ENCODE data around the gene CAMTA1.

CAMTA1 gene

GRCh38 chr1:7805460-7805859 is 1020.2 kb downstream of the CAMTA1 start:
- POLR2A ChIA-PET, result no interaction called here
- TF ChIP-seq NFRKB (IDR thresholded peaks at IDR 0.05) (no peak), CTBP1 (IDR thresholded peaks at IDR 0.05; ENCODE audit: borderline replicate concordance) (no peak), SP1 (IDR thresholded peaks at IDR 0.05) (no peak), BHLHE40 (IDR thresholded peaks at IDR 0.05; ENCODE audit: borderline replicate concordance) (no peak), FOXM1 (IDR thresholded peaks at IDR 0.05; ENCODE audit: borderline replicate concordance) (no peak), ELF4 (IDR thresholded peaks at IDR 0.05) (no peak), LEF1 (IDR thresholded peaks at IDR 0.05; ENCODE audit: borderline replicate concordance) (no peak), HDGF (IDR thresholded peaks at IDR 0.05; ENCODE audit: borderline replicate concordance) (no peak), FOXK2 (IDR thresholded peaks at IDR 0.05) (no peak), L3MBTL2 (conservative IDR thresholded peaks at IDR 0.05) (no peak), SUZ12 (IDR thresholded peaks at IDR 0.05) (no peak), TARDBP (IDR thresholded peaks at IDR 0.05) (no peak), ARNT (IDR thresholded peaks at IDR 0.05) (no peak), FOXA1 (IDR thresholded peaks at IDR 0.05) (no peak), ZNF384 (IDR thresholded peaks at IDR 0.05) (no peak)
- TF ChIP-seq, protein P1, sequence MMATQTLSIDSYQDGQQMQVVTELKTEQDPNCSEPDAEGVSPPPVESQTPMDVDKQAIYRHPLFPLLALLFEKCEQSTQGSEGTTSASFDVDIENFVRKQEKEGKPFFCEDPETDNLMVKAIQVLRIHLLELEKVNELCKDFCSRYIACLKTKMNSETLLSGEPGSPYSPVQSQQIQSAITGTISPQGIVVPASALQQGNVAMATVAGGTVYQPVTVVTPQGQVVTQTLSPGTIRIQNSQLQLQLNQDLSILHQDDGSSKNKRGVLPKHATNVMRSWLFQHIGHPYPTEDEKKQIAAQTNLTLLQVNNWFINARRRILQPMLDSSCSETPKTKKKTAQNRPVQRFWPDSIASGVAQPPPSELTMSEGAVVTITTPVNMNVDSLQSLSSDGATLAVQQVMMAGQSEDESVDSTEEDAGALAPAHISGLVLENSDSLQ (IDR thresholded peaks at IDR 0.05), result no peak
- CTCF ChIA-PET, result interaction anchor here (0.6 kb wide), 1 partner anchor 138 kb away, joined by 3 read pairs; no protein-coding TSS in a partner anchor

GRCh38 chr1:7808253-7808844 is 1023.1 kb downstream of the CAMTA1 start:
- ChIA-PET CTCF (interaction anchor here (0.6 to 1.2 kb wide), 4 partner anchors 10 to 25 kb away, joined by 3 to 4 read pairs (median 4); no protein-coding TSS in a partner anchor), POLR2A (interaction anchor here (1.0 kb wide), 1 partner anchor 153 kb away, joined by 3 read pairs; the partner anchor contains the start of gene PARK7)
- TF ChIP-seq HDGF (IDR thresholded peaks at IDR 0.05; ENCODE audit: borderline replicate concordance), result no peak
- TF ChIP-seq LEF1 (IDR thresholded peaks at IDR 0.05; ENCODE audit: borderline replicate concordance), result no peak
- no peak for TF ChIP-seq FOXA1 (IDR thresholded peaks at IDR 0.05)
- TF ChIP-seq TARDBP (IDR thresholded peaks at IDR 0.05), result no peak
- TF ChIP-seq ELF4 (IDR thresholded peaks at IDR 0.05), result no peak
- TF ChIP-seq ZNF384 (IDR thresholded peaks at IDR 0.05), result no peak
- TF ChIP-seq FOXM1 (IDR thresholded peaks at IDR 0.05; ENCODE audit: borderline replicate concordance), result no peak
- no peak for TF ChIP-seq ARNT (IDR thresholded peaks at IDR 0.05)
- no peak for TF ChIP-seq L3MBTL2 (conservative IDR thresholded peaks at IDR 0.05)
- TF ChIP-seq SP1 (IDR thresholded peaks at IDR 0.05), result no peak
- TF ChIP-seq FOXK2 (IDR thresholded peaks at IDR 0.05), result no peak
- TF ChIP-seq, protein P1 (IDR thresholded peaks at IDR 0.05), result no peak
- TF ChIP-seq BHLHE40 (IDR thresholded peaks at IDR 0.05; ENCODE audit: borderline replicate concordance), result no peak
- TF ChIP-seq CTBP1 (IDR thresholded peaks at IDR 0.05; ENCODE audit: borderline replicate concordance), result no peak
- TF ChIP-seq NFRKB (IDR thresholded peaks at IDR 0.05), result no peak
- no peak for TF ChIP-seq SUZ12 (IDR thresholded peaks at IDR 0.05)
- peak; percentile 15 for DNase-seq (ENCODE audit: extremely low spot score)

More at GRCh38 chr1:7805460-7805859, 1020.2 kb downstream of the CAMTA1 start:
- no peak for DNase-seq (ENCODE audit: extremely low spot score)

DNA sequence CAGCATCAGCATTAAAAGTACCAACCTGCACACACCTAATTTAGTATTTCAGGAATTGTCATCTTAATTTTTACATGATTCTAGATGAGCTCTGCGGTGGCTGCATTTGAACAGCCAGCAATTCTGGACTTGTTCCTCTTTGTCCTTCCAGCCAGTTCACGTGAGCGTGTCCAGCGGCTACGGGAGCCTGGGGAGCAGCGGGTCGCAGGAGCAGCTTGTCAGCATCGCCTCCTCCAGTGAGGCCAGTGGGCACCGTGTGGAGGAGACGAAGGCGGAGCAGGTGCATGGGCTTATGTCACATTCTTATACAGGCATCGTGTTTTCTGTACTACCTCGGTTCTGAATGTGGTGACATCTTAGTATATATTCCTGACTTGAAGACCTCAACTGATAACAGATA is 1024.5 kb downstream of the CAMTA1 start:
- no peak for DNase-seq (ENCODE audit: extremely low spot score)
- POLR2A ChIA-PET, result no interaction called here
- CTCF ChIA-PET, result no interaction called here
- TF ChIP-seq LEF1 (IDR thresholded peaks at IDR 0.05; ENCODE audit: borderline replicate concordance) (no peak), L3MBTL2 (conservative IDR thresholded peaks at IDR 0.05) (no peak), ELF4 (IDR thresholded peaks at IDR 0.05) (no peak), FOXA1 (IDR thresholded peaks at IDR 0.05) (no peak), HDGF (IDR thresholded peaks at IDR 0.05; ENCODE audit: borderline replicate concordance) (no peak), FOXM1 (IDR thresholded peaks at IDR 0.05; ENCODE audit: borderline replicate concordance) (no peak), ARNT (IDR thresholded peaks at IDR 0.05) (no peak), CTBP1 (IDR thresholded peaks at IDR 0.05; ENCODE audit: borderline replicate concordance) (no peak), NFRKB (IDR thresholded peaks at IDR 0.05) (no peak)

GRCh38 chr1:7810395-7810794 is 1025.1 kb downstream of the CAMTA1 start:
- DNase-seq (ENCODE audit: extremely low spot score), result no peak
- ChIA-PET CTCF (no interaction called here), POLR2A (no interaction called here)
- TF ChIP-seq LEF1 (IDR thresholded peaks at IDR 0.05; ENCODE audit: borderline replicate concordance), result no peak
- no peak for TF ChIP-seq SUZ12 (IDR thresholded peaks at IDR 0.05)
- TF ChIP-seq ARNT (IDR thresholded peaks at IDR 0.05), result no peak

DNA sequence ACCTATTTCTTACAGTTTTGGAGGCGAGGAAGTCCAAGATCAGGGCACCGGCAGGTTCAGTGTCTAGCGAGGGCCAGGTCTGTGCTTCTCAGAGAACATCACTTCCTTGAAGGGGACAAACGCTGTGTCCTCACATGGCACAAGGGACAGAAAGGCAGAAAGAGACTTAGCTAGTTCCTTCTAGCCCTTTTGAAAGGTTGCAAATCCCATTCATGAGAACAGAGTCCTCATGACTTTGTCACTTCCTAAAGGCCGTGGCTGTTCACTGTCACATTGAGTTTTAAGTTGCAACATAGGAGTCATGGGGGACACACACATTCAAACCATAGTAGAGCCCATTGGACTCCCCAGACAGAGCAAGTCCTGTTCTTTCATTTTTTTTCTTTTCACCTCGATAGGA is 1026.2 kb downstream of the CAMTA1 start:
- no peak for TF ChIP-seq ZNF384 (IDR thresholded peaks at IDR 0.05)
- TF ChIP-seq ELF4 (IDR thresholded peaks at IDR 0.05), result no peak
- TF ChIP-seq L3MBTL2 (conservative IDR thresholded peaks at IDR 0.05), result no peak
- TF ChIP-seq, protein P1 (IDR thresholded peaks at IDR 0.05), result no peak
- TF ChIP-seq FOXA1 (IDR thresholded peaks at IDR 0.05), result no peak
- TF ChIP-seq SP1 (IDR thresholded peaks at IDR 0.05), result no peak
- no peak for TF ChIP-seq NFRKB (IDR thresholded peaks at IDR 0.05)
- no peak for TF ChIP-seq FOXK2 (IDR thresholded peaks at IDR 0.05)
- POLR2A ChIA-PET, result no interaction called here
- CTCF ChIA-PET, result no interaction called here
- DNase-seq (ENCODE audit: extremely low spot score), result no peak

GRCh38 chr1:7813677-7814373 is 1028.6 kb downstream of the CAMTA1 start:
- ChIA-PET CTCF (no interaction called here), POLR2A (no interaction called here)
- no peak for DNase-seq (ENCODE audit: extremely low spot score)
- TF ChIP-seq SP1 (IDR thresholded peaks at IDR 0.05), result no peak
- no peak for TF ChIP-seq CTBP1 (IDR thresholded peaks at IDR 0.05; ENCODE audit: borderline replicate concordance)
- TF ChIP-seq BHLHE40 (IDR thresholded peaks at IDR 0.05; ENCODE audit: borderline replicate concordance), result no peak
- no peak for TF ChIP-seq NFRKB (IDR thresholded peaks at IDR 0.05)
- no peak for TF ChIP-seq ZNF384 (IDR thresholded peaks at IDR 0.05)
- TF ChIP-seq, protein P1 (IDR thresholded peaks at IDR 0.05), result no peak
- TF ChIP-seq SUZ12 (IDR thresholded peaks at IDR 0.05), result no peak
- TF ChIP-seq FOXK2 (IDR thresholded peaks at IDR 0.05), result no peak
- no peak for TF ChIP-seq L3MBTL2 (conservative IDR thresholded peaks at IDR 0.05)
- TF ChIP-seq ARNT (IDR thresholded peaks at IDR 0.05), result no peak
- TF ChIP-seq TARDBP (IDR thresholded peaks at IDR 0.05), result no peak
- no peak for TF ChIP-seq FOXA1 (IDR thresholded peaks at IDR 0.05)
- no peak for TF ChIP-seq ELF4 (IDR thresholded peaks at IDR 0.05)
- no peak for TF ChIP-seq FOXM1 (IDR thresholded peaks at IDR 0.05; ENCODE audit: borderline replicate concordance)
- no peak for TF ChIP-seq LEF1 (IDR thresholded peaks at IDR 0.05; ENCODE audit: borderline replicate concordance)
- no peak for TF ChIP-seq HDGF (IDR thresholded peaks at IDR 0.05; ENCODE audit: borderline replicate concordance)
